GM12878 (cell line): ENCODE data around the gene ZNF519. TPM values are rescaled to one million over a fixed set of nuclear protein-coding genes. Genes with fewer than 3 reads are reported as not detected.
A peak's percentile ranks its signal among the peaks of the same experiment; 100 is the strongest.

Source experiments
- ATAC-seq: fragments of 200-7000 bp; cut with Tn5 transposase; 3 replicates; pipeline ENCODE4 v1.9.1; 2020; ENCODE audit warnings: mild to moderate bottlenecking, moderate library complexity
- BruUV-seq: library from RNA; stranded (reverse); fragments of 400-500 nt; replicated peaks from 2 replicates; lab custom pipeline; 2021; lab: Mats Ljungman, UMichigan
- CTCF ChIA-PET: fragments of 300-600 bp; sonication (Branson Sonifier 250); formaldehyde crosslinking; extraction: SDS; loops from one replicate; lab custom pipeline; 2021; ENCODE audit warnings: inconsistent platforms; lab: Yijun Ruan, JAX
- POLR2A ChIA-PET: fragments of 350-600 bp; formaldehyde crosslinking; extraction: SDS; loops from one replicate; lab custom pipeline; 2021; ENCODE audit warnings: inconsistent platforms; lab: Charles Lee
- RAD21 ChIA-PET: fragments of 300-600 bp; sonication (Branson Sonifier 250); formaldehyde crosslinking; loops from one replicate; lab custom pipeline; 2023; ENCODE audit warnings: antibody characterized with exemption; ENCODE audit not compliant: unreplicated experiment; lab: Charles Lee
- SMC1A ChIA-PET: fragments of 300-600 bp; sonication (Branson Sonifier 250); formaldehyde crosslinking; loops from one replicate; lab custom pipeline; 2023; ENCODE audit not compliant: unreplicated experiment, uncharacterized antibody; lab: Charles Lee
- DNase-seq: peaks from one replicate; pipeline ENCODE4 v3.0.0-alpha.2; 2011; ENCODE audit warnings: low read depth, low spot score
- FAIRE-seq: peaks from 3 replicates; lab custom pipeline; 2011; peaks lifted over from hg19 to GRCh38; lab: Jason Lieb, UNC
- H2AFZ ChIP-seq: 2 replicates; pipeline ENCODE4 v1.6.0; 2011; ENCODE audit warnings: low read depth, low read length, control low read depth; ENCODE audit not compliant: control insufficient read depth
- H3K27ac ChIP-seq: 2 replicates; pipeline ENCODE4 v1.5.1; 2011; ENCODE audit warnings: control low read depth; ENCODE audit not compliant: control insufficient read depth, insufficient read depth
- H3K27me3 ChIP-seq, 2 experiments: replicated peaks in 1 of 2; 2 replicates each; pipeline versions ENCODE4 v1.6.0 to v1.6.1; 2011; ENCODE audit warnings: low read length in 1 of 2; ENCODE audit not compliant: control insufficient read depth in 2 of 2, insufficient read depth in 2 of 2
- H3K36me3 ChIP-seq, 2 experiments: 2 replicates each; pipeline ENCODE4 v1.5.1; 2011; ENCODE audit warnings: low read length in 1 of 2; ENCODE audit not compliant: control insufficient read depth in 2 of 2, insufficient read depth in 2 of 2
- H3K4me1 ChIP-seq: 2 replicates; pipeline ENCODE4 v1.6.1; 2011; ENCODE audit warnings: mild to moderate bottlenecking, low read length, moderate library complexity, mixed read lengths; ENCODE audit not compliant: control insufficient read depth, insufficient read depth
- H3K4me2 ChIP-seq: 2 replicates; pipeline ENCODE4 v1.6.0; 2011; ENCODE audit warnings: control low read depth; ENCODE audit not compliant: control insufficient read depth, insufficient read depth
- H3K4me3 ChIP-seq: fragments of 200-600 bp; sonication (generic); 2 replicates; pipeline ENCODE4 v1.5.1; 2016
- H3K79me2 ChIP-seq: 2 replicates; pipeline ENCODE4 v1.6.0; 2011; ENCODE audit warnings: low read length; ENCODE audit not compliant: control insufficient read depth, insufficient read depth
- H3K9ac ChIP-seq: 2 replicates; pipeline ENCODE4 v1.8.0; 2011; ENCODE audit warnings: low read length, control low read depth, mixed read lengths; ENCODE audit not compliant: control insufficient read depth, insufficient read depth
- H3K9me3 ChIP-seq: replicated peaks from 3 replicates; pipeline ENCODE4 v1.5.1; 2011; ENCODE audit warnings: mild to moderate bottlenecking, low read length; ENCODE audit not compliant: control insufficient read depth, insufficient read depth
- H4K20me1 ChIP-seq: 2 replicates; pipeline ENCODE4 v1.6.0; 2011; ENCODE audit not compliant: control insufficient read depth, insufficient read depth
- CBX5 ChIP-seq: sonication (generic); IDR thresholded peaks from 2 replicates; pipeline ENCODE4 v1.6.1; 2016; ENCODE audit warnings: low read depth, moderate library complexity, mild to moderate bottlenecking, inconsistent platforms
- E2F4 ChIP-seq: IDR thresholded peaks from 2 replicates; pipeline ENCODE4 v1.6.1; 2012; ENCODE audit warnings: low read depth, low read length, improper control_type of control experiment
- ETV6 ChIP-seq, 2 experiments: fragments of 450-650 bp in 1 of 2; IDR thresholded peaks in 1 of 2; conservative IDR thresholded peaks in 1 of 2; 2 replicates each; pipeline ENCODE4 v1.6.1; 2014; ENCODE audit warnings: antibody characterized with exemption in 1 of 2, borderline replicate concordance in 1 of 2, low read depth in 1 of 2, mild to moderate bottlenecking in 1 of 2, moderate library complexity in 1 of 2
- EZH2 ChIP-seq: IDR thresholded peaks from 2 replicates; pipeline ENCODE4 v1.6.1; 2012; ENCODE audit warnings: low read depth, mild to moderate bottlenecking, control low read depth, inconsistent platforms, low read length, borderline replicate concordance; ENCODE audit not compliant: control insufficient read depth
- KDM1A ChIP-seq: fragments of 200-600 bp; sonication (generic); IDR thresholded peaks from 2 replicates; pipeline ENCODE4 v1.6.1; 2016; ENCODE audit warnings: borderline replicate concordance
- NBN ChIP-seq: fragments of 450-650 bp; IDR thresholded peaks from 2 replicates; pipeline ENCODE4 v1.6.1; 2016
- NR2C1 ChIP-seq: fragments of 450-650 bp; IDR thresholded peaks from 2 replicates; pipeline ENCODE4 v1.6.1; 2017; ENCODE audit warnings: antibody characterized with exemption, mild to moderate bottlenecking, moderate library complexity
- NR2F1 ChIP-seq: fragments of 450-650 bp; conservative IDR thresholded peaks from 2 replicates; pipeline ENCODE4 v1.6.1; 2017; ENCODE audit warnings: mild to moderate bottlenecking
- SPI1 ChIP-seq: IDR thresholded peaks from 2 replicates; pipeline ENCODE4 v1.6.1; 2011; ENCODE audit warnings: low read depth, mild to moderate bottlenecking, low read length, moderate library complexity, borderline replicate concordance; ENCODE audit not compliant: insufficient read depth
- TCF12 ChIP-seq: IDR thresholded peaks from 2 replicates; pipeline ENCODE4 v1.6.1; 2011; ENCODE audit warnings: low read depth, mild to moderate bottlenecking, low read length
- ZNF217 ChIP-seq: fragments of 450-650 bp; IDR thresholded peaks from 2 replicates; pipeline ENCODE4 v1.6.1; 2017; ENCODE audit warnings: antibody characterized with exemption, mild to moderate bottlenecking
- ZNF24 ChIP-seq: fragments of 450-650 bp; IDR thresholded peaks from 2 replicates; pipeline ENCODE4 v1.6.1; 2017; ENCODE audit warnings: antibody characterized with exemption, mild to moderate bottlenecking
- WGBS: methylation state at CpG from one replicate; pipeline ENCODE4 v1.1.6; 2016; ENCODE audit warnings: low lambda C conversion rate; ENCODE audit not compliant: insufficient replicate concordance, insufficient coverage; ENCODE audit errors: missing lambda C conversion rate; 5-methylcytosine and 5-hydroxymethylcytosine counted together
- in situ Hi-C: fragments of 300-500 bp; cut with MboI; formaldehyde crosslinking; loops from 9 replicates; pipeline ENCODE4 v1.14.3; 2018; ENCODE audit warnings: mixed read lengths
- intact Hi-C: fragments of 100-400 bp; cut with micrococcal nuclease; formaldehyde crosslinking; loops from one replicate; pipeline ENCODE4 v1.14.2; 2022; ENCODE audit not compliant: unreplicated experiment
- polyA plus RNA-seq, 11 experiments: library from polyadenylated mRNA; depleted of rRNA in 4 of 11; unstranded in 6 of 11; stranded (reverse) in 5 of 11; fragments of >200 nt; fragmentation: Nextera tagmentation in 4 of 11; fragmentation: Illumina TruSeq in 1 of 11; extraction: Ambion mirVana in 4 of 11; extraction: Trizol in 1 of 11; gene quantifications; 1 replicate in 1 of 11; 2 replicates in 10 of 11; pipeline versions ENCODE4 v1.2.1 to v1.2.3, GENCODE V29; 2011 to 2016; ENCODE audit warnings: inconsistent platforms in 2 of 11, missing spikeins in 2 of 11, low read depth in 1 of 11
- total RNA-seq, 4 experiments: library from RNA; depleted of rRNA in 3 of 4; stranded (reverse); fragments of >200 nt in 3 of 4; fragmentation: Illumina TruSeq in 1 of 4; extraction: Trizol in 1 of 4; gene quantifications; 2 replicates each; pipeline versions ENCODE4 v1.2.1 to v1.2.3, GENCODE V29; 2013 to 2021

Gene ZNF519
- total and polyA plus RNA-seq, 10 of the 15 experiments (the other 5 are each of a cell fraction or from before 2014, with no cell fraction given): 8.9 to 24.2 (median 13.8) TPM

GRCh38 chr18:14093307-14093915 is 38.8 kb downstream of the ZNF519 start:
- ChIA-PET RAD21 (no interaction called here), POLR2A (no interaction called here), SMC1A (no interaction called here), CTCF (no interaction called here)
- H3K27ac ChIP-seq: no peak overlapping the region
- H3K4me3 ChIP-seq: no peak overlapping the region
- no peaks in the 10 kb centered on the region for H3K79me2 ChIP-seq
- no TSS peak for BruUV-seq
- peaks cover 0 to 2% of the 10 kb centered on the region in 2 experiments; a peak in 3 of 4 replicates for H3K36me3 ChIP-seq
- 35% methylated on average over 1 of the region's 1 CpG for WGBS
- H3K4me2 ChIP-seq: no peak overlapping the region
- FAIRE-seq (no peak), DNase-seq (no peak), ATAC-seq (0 out of 3 replicates have a peak, but pooled peaks have one; percentile 26)
- H3K9me3 ChIP-seq: no peaks in the 10 kb centered on the region
- in situ Hi-C loops (loop anchor here (25.0 kb wide), 1 partner anchor 294 kb away; no protein-coding TSS in a partner anchor), intact Hi-C loops (no loop called here)
- no peaks in the 10 kb centered on the region for H4K20me1 ChIP-seq
- TF ChIP-seq E2F4: no peak
- TF ChIP-seq SPI1: 0 out of 2 replicates have a peak, but pooled peaks have one; percentile 13
- TF ChIP-seq ZNF217: no peak
- H3K27me3 ChIP-seq: no peaks in the 10 kb centered on the region
- H3K4me1 ChIP-seq: no peaks in the 10 kb centered on the region
- no peak overlapping the region for H3K9ac ChIP-seq
- H2AFZ ChIP-seq: no peak overlapping the region

- ChIA-PET RAD21 (no interaction called here), CTCF (interaction anchor here (1.2 kb wide), 1 partner anchor 13 kb away, joined by 3 read pairs; no protein-coding TSS in a partner anchor), SMC1A (no interaction called here), POLR2A (no interaction called here)
- no peak for FAIRE-seq
- no peak overlapping the region for H2AFZ ChIP-seq
- no peaks in the 10 kb centered on the region for H3K9me3 ChIP-seq
- H3K27ac ChIP-seq: no peak overlapping the region
- no peak overlapping the region for H3K4me2 ChIP-seq
- no peak overlapping the region for H3K9ac ChIP-seq
- H4K20me1 ChIP-seq: no peaks in the 10 kb centered on the region
- H3K79me2 ChIP-seq: no peaks in the 10 kb centered on the region
- no peaks in the 10 kb centered on the region for H3K4me1 ChIP-seq
- no TSS peak for BruUV-seq
- H3K36me3 ChIP-seq: peaks cover 0 to 2% of the 10 kb centered on the region in 2 experiments; a peak in 3 of 4 replicates
- intact Hi-C loops (no loop called here), in situ Hi-C loops (loop anchor here (25.0 kb wide), 1 partner anchor 295 kb away; no protein-coding TSS in a partner anchor)
- DNase-seq: no peak
- TF ChIP-seq CBX5: no peak
- TF ChIP-seq ETV6 (conservative IDR thresholded peaks at IDR 0.05 in 1 of 2, IDR thresholded peaks at IDR 0.05 in 1 of 2; ENCODE audit: borderline replicate concordance in 1 of 2, low read depth in 1 of 2): no peak
- TF ChIP-seq EZH2: no peak
- no peak for TF ChIP-seq KDM1A
- no peak for TF ChIP-seq TCF12
- no peak for TF ChIP-seq NR2F1
- TF ChIP-seq ZNF24: no peak
- TF ChIP-seq NBN: no peak
- no peak for TF ChIP-seq NR2C1
- H3K4me3 ChIP-seq: no peak overlapping the region
- no peaks in the 10 kb centered on the region for H3K27me3 ChIP-seq
- no peak for ATAC-seq
- WGBS: 85% methylated on average over 7 of the region's 7 CpGs
These were observed 39.5 kb downstream of the ZNF519 start for GRCh38 chr18:14092625-14093306.
